SK-N-SH (cell line): ENCODE results near the gene WDR17.

ENCODE experiments used
- CHD2 ChIP-seq: fragments of 150-350 bp; IDR thresholded peaks from 2 replicates; pipeline ENCODE4 v1.6.1; 2018; ENCODE audit warnings: low read length; ENCODE audit not compliant: partially characterized antibody
- EP300 ChIP-seq, 2 experiments: IDR thresholded peaks; 2 replicates each; pipeline versions ENCODE4 v1.4.0 to v1.6.1; 2012; ENCODE audit warnings: borderline replicate concordance in 1 of 2, low read depth in 1 of 2, low read length in 1 of 2
- EZH2phosphoT487 ChIP-seq: fragments of 200-600 bp; sonication (generic); IDR thresholded peaks from 2 replicates; pipeline ENCODE4 v1.6.1; 2017; ENCODE audit warnings: low read depth, mixed run types, mild to moderate bottlenecking, antibody characterized with exemption, moderate library complexity, borderline replicate concordance
- GATA2 ChIP-seq: sonication (generic); formaldehyde crosslinking; IDR thresholded peaks from 2 replicates; pipeline ENCODE4 v1.5.0; 2020; ENCODE audit warnings: mild to moderate bottlenecking, missing genetic modification reagents
- RCOR1 ChIP-seq: fragments of 150-350 bp; IDR thresholded peaks from 2 replicates; pipeline ENCODE4 v1.6.1; 2017; ENCODE audit warnings: antibody characterized with exemption, low read length
- TF ChIP-seq, protein P1 (sequence below): fragments of 200-600 bp; sonication (generic); IDR thresholded peaks from 2 replicates; pipeline ENCODE4 v1.6.1; 2017; ENCODE audit warnings: antibody characterized with exemption, mild to moderate bottlenecking, moderate library complexity
- TF ChIP-seq, protein P2 (sequence below): IDR thresholded peaks from 2 replicates; pipeline ENCODE4 v1.6.1; 2012; ENCODE audit warnings: mild to moderate bottlenecking, low read depth, low read length, moderate library complexity

DNA sequence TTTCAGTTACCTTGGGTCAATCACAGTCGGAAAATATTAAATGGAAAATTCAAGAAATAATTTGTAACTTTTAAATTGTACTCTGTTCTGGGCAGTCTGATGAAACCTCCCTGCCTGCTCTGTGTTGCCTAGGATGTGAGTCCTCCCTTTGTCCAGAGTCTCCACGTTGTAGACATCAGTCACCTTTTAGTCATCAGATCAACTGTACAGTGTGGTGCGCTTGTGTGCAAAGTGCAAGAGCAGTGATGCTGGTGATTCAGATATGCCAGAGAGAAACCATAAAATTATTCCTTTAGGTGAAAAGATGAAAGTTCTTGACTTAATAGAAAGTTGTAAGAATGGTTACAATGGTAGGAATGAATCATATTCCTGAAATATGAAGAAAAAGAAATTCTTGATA is 128.3 kb downstream of the WDR17 start:
- no peak for TF ChIP-seq EZH2phosphoT487
- TF ChIP-seq, protein P1, sequence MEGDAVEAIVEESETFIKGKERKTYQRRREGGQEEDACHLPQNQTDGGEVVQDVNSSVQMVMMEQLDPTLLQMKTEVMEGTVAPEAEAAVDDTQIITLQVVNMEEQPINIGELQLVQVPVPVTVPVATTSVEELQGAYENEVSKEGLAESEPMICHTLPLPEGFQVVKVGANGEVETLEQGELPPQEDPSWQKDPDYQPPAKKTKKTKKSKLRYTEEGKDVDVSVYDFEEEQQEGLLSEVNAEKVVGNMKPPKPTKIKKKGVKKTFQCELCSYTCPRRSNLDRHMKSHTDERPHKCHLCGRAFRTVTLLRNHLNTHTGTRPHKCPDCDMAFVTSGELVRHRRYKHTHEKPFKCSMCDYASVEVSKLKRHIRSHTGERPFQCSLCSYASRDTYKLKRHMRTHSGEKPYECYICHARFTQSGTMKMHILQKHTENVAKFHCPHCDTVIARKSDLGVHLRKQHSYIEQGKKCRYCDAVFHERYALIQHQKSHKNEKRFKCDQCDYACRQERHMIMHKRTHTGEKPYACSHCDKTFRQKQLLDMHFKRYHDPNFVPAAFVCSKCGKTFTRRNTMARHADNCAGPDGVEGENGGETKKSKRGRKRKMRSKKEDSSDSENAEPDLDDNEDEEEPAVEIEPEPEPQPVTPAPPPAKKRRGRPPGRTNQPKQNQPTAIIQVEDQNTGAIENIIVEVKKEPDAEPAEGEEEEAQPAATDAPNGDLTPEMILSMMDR: no peak
- TF ChIP-seq CHD2: no peak
- TF ChIP-seq, protein P2, sequence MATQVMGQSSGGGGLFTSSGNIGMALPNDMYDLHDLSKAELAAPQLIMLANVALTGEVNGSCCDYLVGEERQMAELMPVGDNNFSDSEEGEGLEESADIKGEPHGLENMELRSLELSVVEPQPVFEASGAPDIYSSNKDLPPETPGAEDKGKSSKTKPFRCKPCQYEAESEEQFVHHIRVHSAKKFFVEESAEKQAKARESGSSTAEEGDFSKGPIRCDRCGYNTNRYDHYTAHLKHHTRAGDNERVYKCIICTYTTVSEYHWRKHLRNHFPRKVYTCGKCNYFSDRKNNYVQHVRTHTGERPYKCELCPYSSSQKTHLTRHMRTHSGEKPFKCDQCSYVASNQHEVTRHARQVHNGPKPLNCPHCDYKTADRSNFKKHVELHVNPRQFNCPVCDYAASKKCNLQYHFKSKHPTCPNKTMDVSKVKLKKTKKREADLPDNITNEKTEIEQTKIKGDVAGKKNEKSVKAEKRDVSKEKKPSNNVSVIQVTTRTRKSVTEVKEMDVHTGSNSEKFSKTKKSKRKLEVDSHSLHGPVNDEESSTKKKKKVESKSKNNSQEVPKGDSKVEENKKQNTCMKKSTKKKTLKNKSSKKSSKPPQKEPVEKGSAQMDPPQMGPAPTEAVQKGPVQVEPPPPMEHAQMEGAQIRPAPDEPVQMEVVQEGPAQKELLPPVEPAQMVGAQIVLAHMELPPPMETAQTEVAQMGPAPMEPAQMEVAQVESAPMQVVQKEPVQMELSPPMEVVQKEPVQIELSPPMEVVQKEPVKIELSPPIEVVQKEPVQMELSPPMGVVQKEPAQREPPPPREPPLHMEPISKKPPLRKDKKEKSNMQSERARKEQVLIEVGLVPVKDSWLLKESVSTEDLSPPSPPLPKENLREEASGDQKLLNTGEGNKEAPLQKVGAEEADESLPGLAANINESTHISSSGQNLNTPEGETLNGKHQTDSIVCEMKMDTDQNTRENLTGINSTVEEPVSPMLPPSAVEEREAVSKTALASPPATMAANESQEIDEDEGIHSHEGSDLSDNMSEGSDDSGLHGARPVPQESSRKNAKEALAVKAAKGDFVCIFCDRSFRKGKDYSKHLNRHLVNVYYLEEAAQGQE: no peak
- TF ChIP-seq GATA2: no peak
- TF ChIP-seq RCOR1: no peak
- TF ChIP-seq EP300 (IDR thresholded peaks at IDR 0.05; ENCODE audit: borderline replicate concordance in 1 of 2, low read depth in 1 of 2, low read length in 1 of 2): no peak
